Cerebellar nuclear complex (tissue), 1 donor: Measurements from ENCODE around the gene TMEM134.
A peak's percentile ranks its signal among the peaks of the same experiment; 100 is the strongest.

Experiments used
- DNase-seq, 2 experiments: peaks; one replicate each; lab custom pipeline; 2025; lab: John Stamatoyannopoulos, UW

The TMEM134 gene

DNA sequence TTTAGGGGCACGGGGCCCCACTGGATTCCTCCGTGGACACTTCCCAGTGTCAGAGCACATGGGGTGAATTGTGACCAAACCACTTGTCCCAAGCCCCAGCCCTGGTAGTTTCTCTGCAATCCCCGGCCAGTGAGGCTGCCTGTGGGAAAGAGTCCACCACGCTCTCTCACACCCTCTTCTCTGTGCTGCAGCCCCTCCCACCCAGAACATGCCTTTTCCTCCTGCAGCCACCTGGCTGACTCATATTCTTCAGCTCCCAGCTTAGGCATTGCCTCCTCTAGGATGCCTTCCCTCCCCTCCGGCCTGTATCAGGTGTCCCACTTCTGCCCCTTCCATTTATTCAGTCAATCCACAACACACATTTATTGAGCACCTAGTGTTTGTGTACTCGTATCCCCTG is 46.2 kb downstream of the TMEM134 start:
- no peak for DNase-seq

GRCh38 chr11:67421430-67422031 is 47.5 kb downstream of the TMEM134 start:
- DNase-seq = no peak

- DNase-seq = peak; percentile 32 to 76
These were observed 48.2 kb downstream of the TMEM134 start for GRCh38 chr11:67420646-67421429.

- no peak for DNase-seq
These were observed 48.9 kb downstream of the TMEM134 start for GRCh38 chr11:67420147-67420645.

DNA sequence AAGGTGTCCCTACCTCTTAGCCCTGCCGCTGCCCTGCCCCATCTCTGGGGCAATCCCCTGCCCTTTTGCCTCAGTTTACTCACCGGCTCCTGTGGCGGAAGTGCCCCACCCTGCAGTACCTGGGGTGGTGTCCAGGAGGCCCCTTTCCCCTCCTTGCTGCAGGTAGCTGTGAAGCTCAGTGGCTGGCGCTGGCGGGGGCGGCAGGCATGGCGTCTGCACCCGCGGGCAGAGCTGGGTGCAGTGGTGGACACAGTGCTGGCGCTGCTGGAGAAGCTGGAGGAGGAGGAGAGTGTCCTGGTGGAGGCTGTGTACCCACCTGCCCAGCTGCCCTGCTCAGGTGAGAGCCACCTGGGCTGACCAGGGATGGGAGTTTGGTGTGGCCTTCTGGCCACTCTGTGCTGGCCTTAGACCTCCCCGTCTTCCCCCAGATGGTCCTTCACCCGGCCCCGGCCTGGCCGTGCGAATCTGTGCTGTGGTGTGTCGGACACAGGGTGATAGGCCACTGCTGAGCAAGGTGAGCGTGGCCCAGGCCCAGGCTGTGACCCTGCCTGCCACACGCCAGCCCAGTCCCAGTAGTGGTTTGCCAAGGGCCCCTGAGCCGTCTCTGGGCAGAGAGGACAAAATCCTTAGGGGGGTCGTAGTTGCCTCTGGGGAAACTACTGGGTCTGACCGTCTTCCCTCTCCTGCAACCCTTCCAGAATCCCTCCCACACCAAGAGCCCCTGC is 49.6 kb downstream of the TMEM134 start:
- no peak for DNase-seq

- DNase-seq = peak in 1 of 2 experiments; percentile 53
These were observed 50.4 kb downstream of the TMEM134 start for GRCh38 chr11:67418476-67419281.

GRCh38 chr11:67417425-67417824 is 51.6 kb downstream of the TMEM134 start:
- no peak for DNase-seq

- DNase-seq = no peak
These were observed 52.4 kb downstream of the TMEM134 start for GRCh38 chr11:67416416-67417335.

DNA sequence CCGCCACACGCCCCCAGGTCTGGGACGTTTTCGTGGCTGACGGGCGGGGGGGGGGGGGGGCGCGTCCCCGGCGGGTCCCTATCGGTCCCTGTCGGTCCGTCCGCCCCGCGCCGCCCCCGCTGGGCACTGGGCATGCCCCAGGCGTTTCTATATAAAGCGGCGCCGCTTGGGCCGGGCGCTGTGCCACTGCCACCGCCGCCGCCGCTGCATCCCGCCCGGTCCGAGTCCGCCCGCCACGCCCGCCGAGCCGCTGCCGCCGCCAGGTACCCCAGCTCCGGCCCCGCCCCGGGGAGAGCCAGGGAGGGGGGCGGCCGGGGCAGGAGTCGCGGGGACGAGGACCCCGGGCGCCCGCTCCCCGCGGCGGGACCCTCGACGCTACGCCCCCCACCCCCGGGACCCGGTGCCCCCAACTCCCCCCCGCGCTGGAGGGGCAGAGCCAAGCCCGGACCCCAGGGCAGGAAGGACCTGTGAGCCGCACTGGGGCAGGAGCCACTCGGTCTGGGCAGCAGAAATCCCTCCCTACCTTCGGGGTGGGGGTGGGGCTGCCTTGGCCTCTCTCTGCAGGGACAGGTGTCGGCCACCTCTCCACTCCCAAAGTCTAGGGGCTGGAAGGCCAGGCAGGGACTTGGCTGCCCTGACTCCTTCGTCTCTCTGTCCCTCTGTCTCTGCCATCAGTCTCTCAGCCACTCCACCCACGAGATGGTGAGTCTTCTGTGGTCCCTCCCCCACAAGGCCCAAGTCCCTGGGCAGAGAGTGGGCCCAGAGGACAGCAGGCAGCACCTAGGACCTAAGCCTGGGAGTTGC is 53.3 kb downstream of the TMEM134 start, which contains the start of gene CARNS1:
CARNS1 (plus strand) TSS at position 178 of the 804 bp plus-strand sequence; CDS start at position 700, 522 bp downstream.
- DNase-seq = no peak

DNA sequence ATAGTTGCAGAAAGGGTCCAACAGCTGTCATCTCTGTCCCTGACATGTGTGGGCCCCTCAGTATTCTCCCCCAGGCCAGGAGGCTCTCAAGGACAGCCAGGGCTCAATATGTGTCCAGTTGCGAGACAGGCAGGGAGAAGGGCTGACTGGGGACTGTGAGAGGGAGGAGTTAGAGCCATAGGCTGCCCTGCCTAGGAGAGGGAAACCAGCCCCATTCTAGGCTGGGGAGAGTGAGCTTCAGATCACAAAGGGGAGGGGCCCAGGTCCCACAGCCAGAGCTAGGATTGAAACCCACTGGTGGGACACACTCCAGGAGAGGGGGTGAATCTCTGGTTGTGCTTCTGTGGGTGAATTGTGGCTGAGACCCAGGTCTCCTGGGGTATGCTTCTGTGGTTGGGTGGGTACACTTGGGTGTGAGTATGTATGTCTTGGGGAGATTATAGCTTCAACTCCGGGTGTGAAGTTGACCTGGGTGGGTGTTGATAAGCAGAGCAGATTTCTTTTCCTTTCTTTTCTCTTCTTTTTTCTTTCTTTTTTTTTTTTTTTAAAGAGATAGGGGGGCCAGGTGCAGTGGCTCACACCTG is 55.7 kb downstream of the TMEM134 start:
- DNase-seq = no peak

- no peak for DNase-seq
These were observed 56.4 kb downstream of the TMEM134 start for GRCh38 chr11:67412495-67413179.

GRCh38 chr11:67411785-67412152 is 57.3 kb downstream of the TMEM134 start:
- no peak for DNase-seq
